Endothelial cell (in vitro differentiated cells): ENCODE measurements around the gene MLKL. TPM values are rescaled to one million over a fixed set of nuclear protein-coding genes. Genes with fewer than 3 reads are reported as not detected.
A peak's percentile ranks its signal among the peaks of the same experiment; 100 is the strongest.

Experiments used
- DNase-seq: peaks from one replicate; pipeline ENCODE4 v3.0.0; 2021; ENCODE audit warnings: low spot score
- H3K27ac Mint-ChIP-seq: one replicate; pipeline ENCODE4 v1.8.0; 2021; ENCODE audit warnings: mixed read lengths, inconsistent platforms; ENCODE audit not compliant: unreplicated experiment
- H3K27me3 Mint-ChIP-seq: one replicate; pipeline ENCODE4 v1.8.0; 2021; ENCODE audit warnings: mild to moderate bottlenecking, moderate library complexity, mixed read lengths, inconsistent platforms; ENCODE audit not compliant: unreplicated experiment
- H3K36me3 Mint-ChIP-seq: one replicate; pipeline ENCODE4 v1.8.0; 2021; ENCODE audit warnings: mild to moderate bottlenecking, low read depth, mixed read lengths, inconsistent platforms; ENCODE audit not compliant: unreplicated experiment
- H3K4me1 Mint-ChIP-seq: one replicate; pipeline ENCODE4 v1.8.0; 2021; ENCODE audit warnings: mild to moderate bottlenecking, mixed read lengths, inconsistent platforms; ENCODE audit not compliant: unreplicated experiment
- H3K4me3 Mint-ChIP-seq: one replicate; pipeline ENCODE4 v1.8.0; 2021; ENCODE audit warnings: mild to moderate bottlenecking, mixed read lengths, inconsistent platforms; ENCODE audit not compliant: unreplicated experiment
- H3K9me3 Mint-ChIP-seq: one replicate; pipeline ENCODE4 v1.8.0; 2021; ENCODE audit warnings: mixed read lengths, inconsistent platforms; ENCODE audit not compliant: unreplicated experiment
- CTCF ChIP-seq: fragments of 200-600 bp; sonication (generic); IDR thresholded peaks from one replicate; pipeline ENCODE4 v1.5.0; 2021; ENCODE audit warnings: antibody characterized with exemption; ENCODE audit not compliant: unreplicated experiment
- total RNA-seq: library from RNA; stranded (reverse); fragmentation: NEBNext Ultra II Directional; extraction: Animal tissue kit (Norgen Biotek cat#: 25700); gene quantifications from one replicate; pipeline ENCODE4 v1.2.1, GENCODE V29; 2021; ENCODE audit not compliant: unreplicated experiment

The MLKL gene
- total RNA-seq, 1 donor from 2014 or later, result 12.3 TPM

GRCh38 chr16:74732707-74733350, 32.2 kb upstream of the MLKL start:
- H3K4me1 Mint-ChIP-seq, result peaks cover 13% of the 10 kb centered on the region
- H3K9me3 Mint-ChIP-seq, result no peaks in the 10 kb centered on the region
- no peaks in the 10 kb centered on the region for H3K36me3 Mint-ChIP-seq
- no peak for DNase-seq
- H3K27ac Mint-ChIP-seq, result no peak overlapping the region
- no peak for TF ChIP-seq CTCF
- H3K4me3 Mint-ChIP-seq, result no peak overlapping the region
- peaks cover 1% of the 10 kb centered on the region for H3K27me3 Mint-ChIP-seq

- H3K9me3 Mint-ChIP-seq, result no peaks in the 10 kb centered on the region
- peaks cover 12% of the 10 kb centered on the region for H3K4me1 Mint-ChIP-seq
- TF ChIP-seq CTCF, result no peak
- no peak overlapping the region for H3K27ac Mint-ChIP-seq
- H3K27me3 Mint-ChIP-seq, result peaks cover 4% of the 10 kb centered on the region
- DNase-seq, result no peak
- no peaks in the 10 kb centered on the region for H3K36me3 Mint-ChIP-seq
- no peak overlapping the region for H3K4me3 Mint-ChIP-seq
These were observed 31.3 kb upstream of the MLKL start for GRCh38 chr16:74731853-74732477.

- Mint-ChIP-seq H3K36me3 (peaks cover 4% of the 10 kb centered on the region), H3K27ac (peak overlapping the region; percentile 48), H3K9me3 (no peaks in the 10 kb centered on the region), H3K4me1 (peaks cover 5% of the 10 kb centered on the region), H3K27me3 (peaks cover 2% of the 10 kb centered on the region), H3K4me3 (no peak overlapping the region)
- no peak for DNase-seq
- no peak for TF ChIP-seq CTCF
These were observed 29.4 kb upstream of the MLKL start for GRCh38 chr16:74729783-74730683.

GRCh38 chr16:74727903-74728302, 27.2 kb upstream of the MLKL start:
- H3K9me3 Mint-ChIP-seq, result no peaks in the 10 kb centered on the region
- peaks cover 4% of the 10 kb centered on the region for H3K36me3 Mint-ChIP-seq
- no peak overlapping the region for H3K27ac Mint-ChIP-seq
- peaks cover 5% of the 10 kb centered on the region for H3K4me1 Mint-ChIP-seq
- TF ChIP-seq CTCF, result no peak
- peaks cover 9% of the 10 kb centered on the region for H3K27me3 Mint-ChIP-seq
- no peak for DNase-seq
- no peak overlapping the region for H3K4me3 Mint-ChIP-seq

- peaks cover 9% of the 10 kb centered on the region for H3K27me3 Mint-ChIP-seq
- H3K27ac Mint-ChIP-seq, result no peak overlapping the region
- DNase-seq, result no peak
- H3K4me1 Mint-ChIP-seq, result peaks cover 5% of the 10 kb centered on the region
- H3K4me3 Mint-ChIP-seq, result no peak overlapping the region
- H3K36me3 Mint-ChIP-seq, result peaks cover 4% of the 10 kb centered on the region
- peak; percentile 81 for TF ChIP-seq CTCF
- no peaks in the 10 kb centered on the region for H3K9me3 Mint-ChIP-seq
These were observed 26.1 kb upstream of the MLKL start for GRCh38 chr16:74726716-74727115.
